Endothelial cell of umbilical vein (primary cell): ENCODE data around the gene TICAM1. TPM values are rescaled to one million over a fixed set of nuclear protein-coding genes. Genes with fewer than 3 reads are reported as not detected.

ENCODE experiments used
- BruUV-seq: library from RNA; stranded (reverse); fragments of 400-500 nt; replicated peaks from 2 replicates; lab custom pipeline; 2021; lab: Mats Ljungman, UMichigan
- CTCF ChIA-PET: fragments of 300-600, 350-600 bp; sonication (Branson Sonifier 250); formaldehyde crosslinking; loops from one replicate; lab custom pipeline; 2021; ENCODE audit warnings: antibody characterized with exemption, inconsistent platforms; lab: Charles Lee
- POLR2A ChIA-PET: fragments of 300-600, 350-600 bp; sonication (Branson Sonifier 250); formaldehyde crosslinking; loops from one replicate; lab custom pipeline; 2021; ENCODE audit warnings: antibody characterized with exemption, inconsistent platforms; lab: Charles Lee
- DNase-seq: peaks from one replicate; pipeline ENCODE4 v3.0.0-alpha.2; 2011; ENCODE audit warnings: low read depth, low spot score
- FAIRE-seq: peaks from 2 replicates; lab custom pipeline; 2011; peaks lifted over from hg19 to GRCh38; lab: Jason Lieb, UNC
- H2AFZ ChIP-seq: 2 replicates; pipeline ENCODE4 v1.6.0; 2012; ENCODE audit warnings: low read depth, low read length, control low read depth, inconsistent platforms
- H3K27ac ChIP-seq: 2 replicates; pipeline ENCODE4 v1.5.1; 2011; ENCODE audit warnings: low read depth, mild to moderate bottlenecking, control low read depth, low read length, moderate library complexity; ENCODE audit not compliant: insufficient read depth
- H3K27me3 ChIP-seq, 2 experiments: 2 replicates each; pipeline versions ENCODE4 v1.6.0 to v1.6.1; 2011; ENCODE audit warnings: low read length in 2 of 2, mixed read lengths in 1 of 2; ENCODE audit not compliant: control insufficient read depth in 2 of 2, insufficient read depth in 2 of 2
- H3K36me3 ChIP-seq, 2 experiments: 2 replicates in 1 of 2; 3 replicates in 1 of 2; pipeline ENCODE4 v1.5.1; 2011; ENCODE audit warnings: low read length in 2 of 2, mild to moderate bottlenecking in 1 of 2, moderate library complexity in 1 of 2; ENCODE audit not compliant: control insufficient read depth in 2 of 2, insufficient read depth in 2 of 2; ENCODE audit errors: extremely low read depth in 1 of 2
- H3K4me1 ChIP-seq: 3 replicates; pipeline ENCODE4 v1.5.1; 2011; ENCODE audit warnings: mild to moderate bottlenecking, low read length; ENCODE audit not compliant: control insufficient read depth, insufficient read depth; ENCODE audit errors: extremely low read depth
- H3K4me2 ChIP-seq: 2 replicates; pipeline ENCODE4 v1.6.1; 2011; ENCODE audit warnings: low read length, control low read depth, mixed read lengths; ENCODE audit not compliant: insufficient read depth
- H3K4me3 ChIP-seq, 3 experiments: fragments of 200-600 bp in 1 of 3; sonication (generic), shearing (Covaris generic) in 1 of 3; replicated peaks in 1 of 3; 2 replicates each; pipeline ENCODE4 v1.5.1; 2011 to 2016; ENCODE audit warnings: control low read depth in 3 of 3, low read length in 3 of 3, mild to moderate bottlenecking in 2 of 3, inconsistent platforms in 1 of 3, low read depth in 1 of 3, moderate library complexity in 1 of 3; ENCODE audit not compliant: insufficient read depth in 1 of 3
- H3K79me2 ChIP-seq: 2 replicates; pipeline ENCODE4 v1.6.0; 2012; ENCODE audit warnings: low read length, inconsistent platforms; ENCODE audit not compliant: control insufficient read depth, insufficient read depth
- H3K9ac ChIP-seq: replicated peaks from 2 replicates; pipeline ENCODE3; 2011; ENCODE audit warnings: low read length, control low read depth; ENCODE audit not compliant: insufficient read depth; ENCODE audit errors: extremely low read depth
- H3K9me1 ChIP-seq: replicated peaks from 3 replicates; pipeline ENCODE4 v1.6.0; 2011; ENCODE audit warnings: mild to moderate bottlenecking, low read length; ENCODE audit not compliant: control insufficient read depth, insufficient read depth; ENCODE audit errors: extremely low read depth
- H3K9me3 ChIP-seq: replicated peaks from 2 replicates; pipeline ENCODE4 v1.5.1; 2012; ENCODE audit warnings: low read length, inconsistent platforms; ENCODE audit not compliant: control insufficient read depth, insufficient read depth
- H4K20me1 ChIP-seq: replicated peaks from 2 replicates; pipeline ENCODE3; 2011; ENCODE audit warnings: mild to moderate bottlenecking, low read length; ENCODE audit not compliant: control insufficient read depth, insufficient read depth; ENCODE audit errors: extremely low read depth
- EZH2 ChIP-seq: IDR thresholded peaks from 2 replicates; pipeline ENCODE4 v1.6.1; 2012; ENCODE audit warnings: borderline replicate concordance, low read depth, mild to moderate bottlenecking, moderate library complexity, low read length, inconsistent platforms; ENCODE audit not compliant: severe bottlenecking
- FOS ChIP-seq: IDR thresholded peaks from 2 replicates; pipeline ENCODE4 v1.6.1; 2011; ENCODE audit warnings: mild to moderate bottlenecking, low read length, moderate library complexity, borderline replicate concordance; ENCODE audit not compliant: insufficient read depth
- GATA2 ChIP-seq: IDR thresholded peaks from 2 replicates; pipeline ENCODE4 v1.7.0; 2011; ENCODE audit warnings: low read depth, mild to moderate bottlenecking, moderate library complexity, mixed read lengths, low read length; ENCODE audit not compliant: insufficient read length, insufficient read depth
- JUN ChIP-seq: IDR thresholded peaks from 2 replicates; pipeline ENCODE4 v1.6.1; 2011; ENCODE audit warnings: borderline replicate concordance, low read depth; ENCODE audit not compliant: insufficient read length, insufficient read depth
- MYC ChIP-seq: IDR thresholded peaks from one replicate; pipeline ENCODE4 v1.6.1; 2011; ENCODE audit warnings: mild to moderate bottlenecking, low read depth, low read length
- POLR2A ChIP-seq: IDR thresholded peaks from 2 replicates; pipeline ENCODE4 v1.6.1; 2012; ENCODE audit warnings: low read depth, mild to moderate bottlenecking, control low read depth, low read length
- POLR2AphosphoS5 ChIP-seq: IDR thresholded peaks from 2 replicates; pipeline ENCODE4 v1.6.1; 2012; ENCODE audit warnings: low read depth, mild to moderate bottlenecking, control low read depth, low read length, moderate library complexity; ENCODE audit not compliant: insufficient read depth
- dilution Hi-C: fragments of 300-500 bp; cut with MboI; formaldehyde crosslinking; loops from one replicate; pipeline ENCODE4 v1.15.0; 2019; ENCODE audit warnings: low sequenced_read_pairs; ENCODE audit not compliant: extremely low pct_ligation_motif_present
- intact Hi-C: fragments of 100-400 bp; cut with micrococcal nuclease; formaldehyde crosslinking; loops from one replicate; pipeline ENCODE4 v1.10.0; 2022
- polyA plus RNA-seq, 4 experiments: library from polyadenylated mRNA; depleted of rRNA in 3 of 4; stranded (reverse) in 3 of 4; unstranded in 1 of 4; fragments of >200 nt; gene quantifications; 2 replicates each; pipeline versions ENCODE4 v1.2.1 to v1.2.3, GENCODE V29; 2011 to 2012; ENCODE audit warnings: missing spikeins in 1 of 4
- total RNA-seq: library from RNA; stranded (reverse); gene quantifications from 2 replicates; pipeline ENCODE4 v1.2.3, GENCODE V29; 2021
- TF ChIP-seq, protein P1 (sequence below), 2 donors: IDR thresholded peaks; 1 replicate in 1 of 2; 2 replicates in 1 of 2; pipeline ENCODE4 v1.5.1; 2011; ENCODE audit warnings: low read length in 2 of 2, mild to moderate bottlenecking in 2 of 2, moderate library complexity in 2 of 2, control low read depth in 1 of 2, inconsistent platforms in 1 of 2, low read depth in 1 of 2; ENCODE audit not compliant: insufficient read depth in 1 of 2; ENCODE audit errors: extremely low read depth in 1 of 2
- TF ChIP-seq, protein P2 (sequence below): IDR thresholded peaks from 2 replicates; pipeline ENCODE4 v1.6.1; 2011; ENCODE audit not compliant: insufficient read depth, insufficient read length

Gene TICAM1
- total and polyA plus RNA-seq, 2 donors (not counting 3 experiments of a cell fraction or from before 2014, with no cell fraction given) = 4.8 to 17.6 TPM

DNA sequence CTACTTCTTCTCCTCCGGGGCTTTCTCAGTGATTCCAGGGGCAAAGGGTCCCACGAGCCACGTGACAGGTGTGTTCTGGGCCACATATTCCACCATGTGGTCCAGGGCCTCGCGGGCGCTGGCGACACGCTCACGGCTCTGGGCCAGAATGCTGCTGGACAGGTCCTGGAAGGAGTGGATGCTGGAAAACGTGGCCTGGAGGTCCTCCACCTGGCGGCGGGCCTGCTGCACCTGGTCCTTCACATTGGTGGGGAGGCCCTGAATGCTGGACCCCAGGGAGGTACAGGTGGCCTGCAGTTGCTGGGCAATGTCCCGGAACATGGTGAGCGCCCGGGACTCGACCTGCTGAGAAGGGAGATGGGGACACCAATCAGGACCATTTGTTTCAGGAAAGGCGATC, 7.7 kb upstream of the TICAM1 start:
- ChIA-PET POLR2A (no interaction called here), CTCF (interaction anchor here (2.1 kb wide), 1 partner anchor 13 kb away, joined by 11 read pairs; no protein-coding TSS in a partner anchor)
- no peak overlapping the region for H3K27ac ChIP-seq
- intact Hi-C loops (no loop called here), dilution Hi-C loops (no loop called here)
- no peak overlapping the region for H2AFZ ChIP-seq
- H3K9me1 ChIP-seq = no peaks in the 10 kb centered on the region
- DNase-seq (no peak), FAIRE-seq (no peak)
- H3K9me3 ChIP-seq = no peaks in the 10 kb centered on the region
- no peak overlapping the region for H3K4me2 ChIP-seq
- H3K4me1 ChIP-seq = no peaks in the 10 kb centered on the region
- no peak overlapping the region for H3K9ac ChIP-seq
- no peaks in the 10 kb centered on the region for H3K27me3 ChIP-seq
- H3K4me3 ChIP-seq = no peak overlapping the region
- no peak for TF ChIP-seq POLR2AphosphoS5
- TF ChIP-seq POLR2A = no peak
- TF ChIP-seq, protein P1, sequence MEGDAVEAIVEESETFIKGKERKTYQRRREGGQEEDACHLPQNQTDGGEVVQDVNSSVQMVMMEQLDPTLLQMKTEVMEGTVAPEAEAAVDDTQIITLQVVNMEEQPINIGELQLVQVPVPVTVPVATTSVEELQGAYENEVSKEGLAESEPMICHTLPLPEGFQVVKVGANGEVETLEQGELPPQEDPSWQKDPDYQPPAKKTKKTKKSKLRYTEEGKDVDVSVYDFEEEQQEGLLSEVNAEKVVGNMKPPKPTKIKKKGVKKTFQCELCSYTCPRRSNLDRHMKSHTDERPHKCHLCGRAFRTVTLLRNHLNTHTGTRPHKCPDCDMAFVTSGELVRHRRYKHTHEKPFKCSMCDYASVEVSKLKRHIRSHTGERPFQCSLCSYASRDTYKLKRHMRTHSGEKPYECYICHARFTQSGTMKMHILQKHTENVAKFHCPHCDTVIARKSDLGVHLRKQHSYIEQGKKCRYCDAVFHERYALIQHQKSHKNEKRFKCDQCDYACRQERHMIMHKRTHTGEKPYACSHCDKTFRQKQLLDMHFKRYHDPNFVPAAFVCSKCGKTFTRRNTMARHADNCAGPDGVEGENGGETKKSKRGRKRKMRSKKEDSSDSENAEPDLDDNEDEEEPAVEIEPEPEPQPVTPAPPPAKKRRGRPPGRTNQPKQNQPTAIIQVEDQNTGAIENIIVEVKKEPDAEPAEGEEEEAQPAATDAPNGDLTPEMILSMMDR (IDR thresholded peaks at IDR 0.05; ENCODE audit: extremely low read depth in 1 of 2, insufficient read depth in 1 of 2, low read depth in 1 of 2, low read length in 2 of 2) = no peak
- TF ChIP-seq, protein P2, sequence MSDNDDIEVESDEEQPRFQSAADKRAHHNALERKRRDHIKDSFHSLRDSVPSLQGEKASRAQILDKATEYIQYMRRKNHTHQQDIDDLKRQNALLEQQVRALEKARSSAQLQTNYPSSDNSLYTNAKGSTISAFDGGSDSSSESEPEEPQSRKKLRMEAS = no peak
- TF ChIP-seq JUN = no peak
- TF ChIP-seq EZH2 = no peak
- TF ChIP-seq MYC = no peak
- TF ChIP-seq FOS = no peak
- TF ChIP-seq GATA2 = no peak
- H3K36me3 ChIP-seq = peaks cover 3 to 21% of the 10 kb centered on the region in 2 experiments
- BruUV-seq = no TSS peak
- H4K20me1 ChIP-seq = no peaks in the 10 kb centered on the region
- no peaks in the 10 kb centered on the region for H3K79me2 ChIP-seq
